Body of pancreas (tissue), 4 donors: Measurements from ENCODE around the gene ADORA1.

ENCODE experiments used
- POLR2A ChIP-seq, 3 donors: fragments of 450-650 bp; IDR thresholded peaks; one replicate each; pipeline ENCODE4 v1.6.1; 2016; ENCODE audit warnings: antibody characterized with exemption in 3 of 3, mild to moderate bottlenecking in 2 of 3
- TF ChIP-seq, protein P1 (sequence below), 7 experiments: fragments of 450-650 bp in 4 of 7; fragments of 200-600 bp in 3 of 7; sonication (generic) in 3 of 7; IDR thresholded peaks; one replicate each; pipeline ENCODE4 v1.5.1; 2016 to 2019; ENCODE audit warnings: antibody characterized with exemption in 7 of 7

DNA sequence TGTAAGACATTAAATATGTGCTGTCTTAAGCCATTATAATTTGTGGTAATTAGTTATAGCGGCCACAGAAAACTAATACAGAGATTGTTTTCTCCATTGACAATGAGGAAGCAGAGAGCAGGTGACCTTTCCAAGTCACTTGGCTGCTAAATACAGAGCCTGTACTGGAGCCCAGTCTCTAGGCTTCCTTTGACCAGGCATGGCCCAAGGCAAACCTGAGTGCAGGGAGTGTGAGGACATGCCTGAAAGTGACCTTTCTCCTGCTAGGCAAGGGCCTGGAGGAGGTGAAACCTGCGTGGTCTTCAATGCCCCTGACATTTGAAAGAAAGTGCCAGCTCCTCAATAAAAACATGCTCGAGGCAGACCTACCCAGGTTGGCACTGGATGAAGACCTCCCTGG is 71.5 kb downstream of the ADORA1 start:
- TF ChIP-seq, protein P1, sequence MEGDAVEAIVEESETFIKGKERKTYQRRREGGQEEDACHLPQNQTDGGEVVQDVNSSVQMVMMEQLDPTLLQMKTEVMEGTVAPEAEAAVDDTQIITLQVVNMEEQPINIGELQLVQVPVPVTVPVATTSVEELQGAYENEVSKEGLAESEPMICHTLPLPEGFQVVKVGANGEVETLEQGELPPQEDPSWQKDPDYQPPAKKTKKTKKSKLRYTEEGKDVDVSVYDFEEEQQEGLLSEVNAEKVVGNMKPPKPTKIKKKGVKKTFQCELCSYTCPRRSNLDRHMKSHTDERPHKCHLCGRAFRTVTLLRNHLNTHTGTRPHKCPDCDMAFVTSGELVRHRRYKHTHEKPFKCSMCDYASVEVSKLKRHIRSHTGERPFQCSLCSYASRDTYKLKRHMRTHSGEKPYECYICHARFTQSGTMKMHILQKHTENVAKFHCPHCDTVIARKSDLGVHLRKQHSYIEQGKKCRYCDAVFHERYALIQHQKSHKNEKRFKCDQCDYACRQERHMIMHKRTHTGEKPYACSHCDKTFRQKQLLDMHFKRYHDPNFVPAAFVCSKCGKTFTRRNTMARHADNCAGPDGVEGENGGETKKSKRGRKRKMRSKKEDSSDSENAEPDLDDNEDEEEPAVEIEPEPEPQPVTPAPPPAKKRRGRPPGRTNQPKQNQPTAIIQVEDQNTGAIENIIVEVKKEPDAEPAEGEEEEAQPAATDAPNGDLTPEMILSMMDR (IDR thresholded peaks at IDR 0.05) = no peak
- TF ChIP-seq POLR2A (IDR thresholded peaks at IDR 0.05) = no peak
